Measurements from ENCODE around the gene LTBP1.

Gene LTBP1

GRCh38 chr2:33077311-33077710, 130.6 kb downstream of the LTBP1 start:
- DNase-seq (ENCODE audit: low spot score) = no peak

- no peak for DNase-seq (ENCODE audit: low spot score)
These were observed 131.1 kb downstream of the LTBP1 start for GRCh38 chr2:33077844-33078243.

GRCh38 chr2:33081691-33082090, 134.9 kb downstream of the LTBP1 start:
- DNase-seq (ENCODE audit: low spot score) = no peak

GRCh38 chr2:33083699-33084387, 137.1 kb downstream of the LTBP1 start:
- DNase-seq (ENCODE audit: low spot score) = no peak

GRCh38 chr2:33084433-33084832, 137.7 kb downstream of the LTBP1 start:
- DNase-seq (ENCODE audit: low spot score) = no peak

GRCh38 chr2:33085646-33086045, 138.9 kb downstream of the LTBP1 start:
- no peak for DNase-seq (ENCODE audit: low spot score)

- no peak for DNase-seq (ENCODE audit: low spot score)
These were observed 139.8 kb downstream of the LTBP1 start for GRCh38 chr2:33086400-33087015.

- DNase-seq (ENCODE audit: low spot score) = no peak
These were observed 143.9 kb downstream of the LTBP1 start for GRCh38 chr2:33090553-33091134.

- no peak for DNase-seq (ENCODE audit: low spot score)
These were observed 144.9 kb downstream of the LTBP1 start for GRCh38 chr2:33091541-33092123.

- no peak for DNase-seq (ENCODE audit: low spot score)
These were observed 146.7 kb downstream of the LTBP1 start for GRCh38 chr2:33093283-33093993.

GRCh38 chr2:33094303-33094702, 147.6 kb downstream of the LTBP1 start:
- no peak for DNase-seq (ENCODE audit: low spot score)

GRCh38 chr2:33099989-33100388, 153.2 kb downstream of the LTBP1 start:
- no peak for DNase-seq (ENCODE audit: low spot score)

GRCh38 chr2:33100921-33101320, 154.2 kb downstream of the LTBP1 start:
- no peak for DNase-seq (ENCODE audit: low spot score)

GRCh38 chr2:33104052-33104623, 157.4 kb downstream of the LTBP1 start:
- DNase-seq (ENCODE audit: low spot score) = no peak

GRCh38 chr2:33104726-33105125, 158.0 kb downstream of the LTBP1 start:
- no peak for DNase-seq (ENCODE audit: low spot score)

- DNase-seq (ENCODE audit: low spot score) = no peak
These were observed 159.4 kb downstream of the LTBP1 start for GRCh38 chr2:33106115-33106514.

GRCh38 chr2:33107690-33108482, 161.1 kb downstream of the LTBP1 start:
- DNase-seq (ENCODE audit: low spot score) = no peak

- no peak for DNase-seq (ENCODE audit: low spot score)
These were observed 162.0 kb downstream of the LTBP1 start for GRCh38 chr2:33108483-33109443.

GRCh38 chr2:33110461-33110860, 163.7 kb downstream of the LTBP1 start:
- DNase-seq (ENCODE audit: low spot score) = no peak

GRCh38 chr2:33111002-33111446, 164.3 kb downstream of the LTBP1 start:
- no peak for DNase-seq (ENCODE audit: low spot score)
